Activated CD8-positive, alpha-beta T cell treated with anti-CD3 and anti-CD28 coated beads for 36 hours (primary cell): ENCODE results near the gene AP5S1. TPM values are rescaled to one million over a fixed set of nuclear protein-coding genes. Genes with fewer than 3 reads are reported as not detected.

Source experiments
- ATAC-seq: fragments of 200-7000 bp; cut with Tn5 transposase; one replicate; pipeline ENCODE4 v1.10.0; 2021; ENCODE audit warnings: mild to moderate bottlenecking, moderate library complexity
- CTCF ChIA-PET: fragments of 350-600 bp; sonication (Branson Sonifier 250); formaldehyde crosslinking; loops from one replicate; lab custom pipeline; 2021; ENCODE audit warnings: antibody characterized with exemption; lab: Charles Lee
- POLR2A ChIA-PET: fragments of 350-600 bp; sonication (Branson Sonifier 250); formaldehyde crosslinking; loops from one replicate; lab custom pipeline; 2021; ENCODE audit warnings: antibody characterized with exemption; lab: Charles Lee
- DNase-seq: peaks from one replicate; pipeline ENCODE4 v3.0.0-alpha.2; 2020
- H3K27ac Mint-ChIP-seq: one replicate; pipeline ENCODE4 v1.8.0; 2021; ENCODE audit warnings: mild to moderate bottlenecking, mixed read lengths
- H3K27me3 Mint-ChIP-seq: one replicate; pipeline ENCODE4 v1.8.0; 2021; ENCODE audit warnings: mixed read lengths
- H3K36me3 Mint-ChIP-seq: one replicate; pipeline ENCODE4 v1.8.0; 2021; ENCODE audit warnings: low read depth, mixed read lengths
- H3K4me1 Mint-ChIP-seq: one replicate; pipeline ENCODE4 v1.8.0; 2021; ENCODE audit warnings: low read depth, mixed read lengths
- H3K4me3 Mint-ChIP-seq: one replicate; pipeline ENCODE4 v1.8.0; 2021; ENCODE audit warnings: mild to moderate bottlenecking, moderate library complexity, mixed read lengths
- H3K9me3 Mint-ChIP-seq: one replicate; pipeline ENCODE4 v1.8.0; 2021; ENCODE audit warnings: mixed read lengths
- intact Hi-C: fragments of 100-400 bp; cut with micrococcal nuclease; formaldehyde crosslinking; loops from one replicate; pipeline ENCODE4 v1.10.0; 2022
- total RNA-seq, 2 experiments: library from RNA; stranded (reverse); gene quantifications; one replicate each; pipeline ENCODE4 v1.2.3, GENCODE V29; 2021
- TF ChIP-seq, protein P1 (sequence below): fragments of 200-600 bp; IDR thresholded peaks from one replicate; pipeline ENCODE4 v1.8.0; 2022; ENCODE audit warnings: antibody characterized with exemption, mild to moderate bottlenecking

The AP5S1 gene
- total RNA-seq, 2 experiments from 2014 or later, result 7.4 to 8.6 TPM

DNA sequence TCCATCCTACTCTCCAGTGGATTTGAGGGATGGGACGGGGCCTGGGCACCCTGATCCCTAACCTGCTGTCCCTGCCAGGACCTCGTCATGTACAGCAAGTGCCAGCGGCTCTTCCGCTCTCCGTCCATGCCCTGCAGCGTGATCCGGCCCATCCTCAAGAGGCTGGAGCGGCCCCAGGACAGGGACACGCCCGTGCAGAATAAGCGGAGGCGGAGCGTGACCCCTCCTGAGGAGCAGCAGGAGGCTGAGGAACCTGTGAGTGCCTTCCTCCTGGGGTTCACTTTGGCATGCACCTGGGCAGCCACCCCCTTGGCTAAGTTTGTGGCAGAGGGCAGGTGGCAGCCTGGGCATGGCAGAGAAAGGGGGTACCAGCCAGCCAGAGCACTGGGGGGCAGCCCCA, 18.5 kb upstream of the AP5S1 start:
- ChIA-PET POLR2A (interaction anchor here (1.9 to 4.6 kb wide), 2 partner anchors 10 to 20 kb away, joined by 6 to 42 read pairs; partner anchors contain the start of gene SPEF1), CTCF (no interaction called here)
- TF ChIP-seq, protein P1, sequence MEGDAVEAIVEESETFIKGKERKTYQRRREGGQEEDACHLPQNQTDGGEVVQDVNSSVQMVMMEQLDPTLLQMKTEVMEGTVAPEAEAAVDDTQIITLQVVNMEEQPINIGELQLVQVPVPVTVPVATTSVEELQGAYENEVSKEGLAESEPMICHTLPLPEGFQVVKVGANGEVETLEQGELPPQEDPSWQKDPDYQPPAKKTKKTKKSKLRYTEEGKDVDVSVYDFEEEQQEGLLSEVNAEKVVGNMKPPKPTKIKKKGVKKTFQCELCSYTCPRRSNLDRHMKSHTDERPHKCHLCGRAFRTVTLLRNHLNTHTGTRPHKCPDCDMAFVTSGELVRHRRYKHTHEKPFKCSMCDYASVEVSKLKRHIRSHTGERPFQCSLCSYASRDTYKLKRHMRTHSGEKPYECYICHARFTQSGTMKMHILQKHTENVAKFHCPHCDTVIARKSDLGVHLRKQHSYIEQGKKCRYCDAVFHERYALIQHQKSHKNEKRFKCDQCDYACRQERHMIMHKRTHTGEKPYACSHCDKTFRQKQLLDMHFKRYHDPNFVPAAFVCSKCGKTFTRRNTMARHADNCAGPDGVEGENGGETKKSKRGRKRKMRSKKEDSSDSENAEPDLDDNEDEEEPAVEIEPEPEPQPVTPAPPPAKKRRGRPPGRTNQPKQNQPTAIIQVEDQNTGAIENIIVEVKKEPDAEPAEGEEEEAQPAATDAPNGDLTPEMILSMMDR, result no peak
- Mint-ChIP-seq H3K27me3 (no peaks in the 10 kb centered on the region), H3K4me3 (no peak overlapping the region), H3K9me3 (no peaks in the 10 kb centered on the region), H3K4me1 (peaks cover 60% of the 10 kb centered on the region), H3K36me3 (peaks cover 79% of the 10 kb centered on the region), H3K27ac (no peak overlapping the region)
- DNase-seq (no peak), ATAC-seq (no peak)
- intact Hi-C loops, result no loop called here

DNA sequence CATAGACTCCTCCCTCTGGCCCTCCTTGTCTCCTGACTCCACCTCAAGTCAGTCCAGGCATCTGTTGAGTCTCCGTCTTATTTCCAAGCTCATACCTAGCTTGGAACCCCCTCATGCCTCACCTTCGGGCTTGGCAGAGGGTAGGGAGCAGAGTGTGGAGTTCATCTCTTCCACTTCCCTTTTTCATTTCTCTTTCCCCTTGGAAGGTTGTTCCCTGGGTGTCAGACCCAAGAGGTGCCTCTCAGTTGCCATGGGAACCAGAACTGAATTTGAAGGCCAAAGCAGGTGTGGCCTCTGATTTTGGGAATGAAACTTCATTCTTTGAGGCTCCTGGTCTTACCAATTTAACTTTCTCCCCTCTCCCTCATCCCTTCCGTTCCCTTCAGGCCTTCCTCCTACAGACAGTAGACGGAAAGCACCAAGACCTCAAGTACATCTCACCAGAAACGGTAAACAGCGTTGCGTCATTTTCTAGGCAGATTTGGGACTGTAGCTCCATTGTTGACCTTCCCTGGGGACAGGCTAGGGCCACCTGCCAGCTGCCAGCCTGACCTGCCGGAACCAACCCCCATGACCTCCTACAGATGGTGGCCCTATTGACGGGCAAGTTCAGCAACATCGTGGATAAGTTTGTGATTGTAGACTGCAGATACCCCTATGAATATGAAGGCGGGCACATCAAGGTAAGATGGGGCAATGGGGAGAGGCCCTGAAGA, 17.7 kb upstream of the AP5S1 start:
- no peak for ATAC-seq

DNA sequence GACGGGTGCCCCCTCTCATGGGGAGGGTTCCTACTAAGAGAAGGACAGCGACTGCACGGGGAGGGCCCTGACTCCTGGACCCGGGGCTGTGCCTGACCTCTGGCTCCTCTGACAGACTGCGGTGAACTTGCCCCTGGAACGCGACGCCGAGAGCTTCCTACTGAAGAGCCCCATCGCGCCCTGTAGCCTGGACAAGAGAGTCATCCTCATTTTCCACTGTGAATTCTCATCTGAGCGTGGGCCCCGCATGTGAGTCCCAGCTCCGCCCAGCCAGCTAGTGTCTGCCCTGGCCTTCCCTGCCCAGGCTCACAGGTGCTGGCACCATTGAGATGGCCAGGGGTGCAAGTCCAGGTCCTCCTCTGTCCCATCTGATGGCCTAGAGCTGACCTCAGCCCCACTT, 17.1 kb upstream of the AP5S1 start:
- CTCF ChIA-PET, result no interaction called here
- H3K4me3 Mint-ChIP-seq, result no peak overlapping the region
- H3K27me3 Mint-ChIP-seq, result no peaks in the 10 kb centered on the region
- POLR2A ChIA-PET, result interaction anchor here (0.6 to 1.1 kb wide), 2 partner anchors 9 to 933 kb away, joined by 3 to 4 read pairs; no protein-coding TSS in a partner anchor
- DNase-seq, result no peak
- H3K4me1 Mint-ChIP-seq, result peaks cover 62% of the 10 kb centered on the region
- no peaks in the 10 kb centered on the region for H3K9me3 Mint-ChIP-seq
- peak overlapping the region; percentile 4 for H3K27ac Mint-ChIP-seq
- intact Hi-C loops, result no loop called here
- TF ChIP-seq, protein P1, result no peak
- H3K36me3 Mint-ChIP-seq, result peaks cover 67% of the 10 kb centered on the region
- no peak for ATAC-seq

More for the DNA sequence above, 17.7 kb upstream of the AP5S1 start:
- POLR2A ChIA-PET, result no interaction called here
- DNase-seq, result no peak
- TF ChIP-seq, protein P1, result no peak
- Mint-ChIP-seq H3K27me3 (no peaks in the 10 kb centered on the region), H3K9me3 (no peaks in the 10 kb centered on the region), H3K4me1 (peaks cover 63% of the 10 kb centered on the region), H3K27ac (peak overlapping the region; percentile 39), H3K36me3 (peaks cover 72% of the 10 kb centered on the region), H3K4me3 (no peak overlapping the region)
- CTCF ChIA-PET, result interaction anchor here (0.6 kb wide), 1 partner anchor 14 kb away, joined by 3 read pairs; no protein-coding TSS in a partner anchor
- intact Hi-C loops, result no loop called here

DNA sequence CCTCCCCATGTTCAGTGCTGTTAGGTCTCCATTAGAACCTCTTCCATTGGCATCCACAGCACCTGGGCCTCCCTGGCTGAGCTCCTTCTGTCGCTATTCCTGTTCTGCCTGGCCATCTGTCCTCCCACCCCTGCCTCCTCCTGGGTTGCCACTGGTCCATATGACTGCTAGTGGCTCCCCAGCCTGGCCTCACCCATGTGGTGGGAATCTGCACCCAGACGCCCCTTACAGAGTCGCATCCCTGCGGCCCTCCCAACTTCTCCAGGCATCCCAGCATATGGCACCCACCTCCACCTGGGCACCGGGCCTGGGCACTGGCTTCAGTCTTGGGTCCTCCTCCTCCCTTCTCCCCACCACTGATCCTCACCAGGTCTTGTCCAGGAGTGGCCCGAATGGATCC, 16.5 kb upstream of the AP5S1 start:
- Mint-ChIP-seq H3K27ac (peak overlapping the region; percentile 65), H3K36me3 (peaks cover 61% of the 10 kb centered on the region), H3K27me3 (no peaks in the 10 kb centered on the region), H3K9me3 (no peaks in the 10 kb centered on the region), H3K4me3 (no peak overlapping the region), H3K4me1 (peaks cover 58% of the 10 kb centered on the region)
- intact Hi-C loops, result no loop called here
- DNase-seq (no peak), ATAC-seq (no peak)
- ChIA-PET POLR2A (interaction anchor here (0.6 to 1.1 kb wide), 2 partner anchors 8 to 933 kb away, joined by 3 to 4 read pairs; no protein-coding TSS in a partner anchor), CTCF (no interaction called here)
- TF ChIP-seq, protein P1, result no peak

DNA sequence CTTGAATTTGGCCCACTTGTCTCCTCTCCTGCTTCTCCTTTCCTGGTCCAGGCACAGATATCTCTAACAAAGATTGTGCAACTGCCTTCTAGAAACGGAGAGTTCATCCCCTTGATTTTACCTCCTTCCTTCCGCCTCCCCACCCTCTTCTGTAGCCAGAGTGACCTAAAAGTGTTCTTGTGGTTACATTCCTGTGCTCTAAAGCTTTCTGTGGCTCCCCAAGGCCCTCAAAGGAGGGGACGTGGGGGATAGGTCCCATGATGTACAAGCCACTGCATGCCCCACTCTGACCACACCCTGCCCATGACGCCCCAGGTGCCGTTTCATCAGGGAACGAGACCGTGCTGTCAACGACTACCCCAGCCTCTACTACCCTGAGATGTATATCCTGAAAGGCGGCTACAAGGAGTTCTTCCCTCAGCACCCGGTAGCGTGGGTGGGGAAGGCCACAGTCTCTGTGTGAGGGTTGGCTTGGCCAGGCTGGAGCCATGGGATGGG, 16.0 kb upstream of the AP5S1 start:
- Mint-ChIP-seq H3K4me1 (peaks cover 54% of the 10 kb centered on the region), H3K4me3 (no peak overlapping the region), H3K36me3 (peaks cover 57% of the 10 kb centered on the region), H3K9me3 (no peaks in the 10 kb centered on the region), H3K27ac (peak overlapping the region; percentile 65), H3K27me3 (no peaks in the 10 kb centered on the region)
- DNase-seq (no peak), ATAC-seq (no peak)
- ChIA-PET POLR2A (interaction anchor here (0.9 to 1.1 kb wide), 3 partner anchors 8 to 11 kb away, joined by 3 to 4 read pairs (median 4); no protein-coding TSS in a partner anchor), CTCF (no interaction called here)
- intact Hi-C loops, result no loop called here
- TF ChIP-seq, protein P1, result no peak
